Right atrium auricular region (tissue), 2 donors: Measurements from ENCODE around the gene DENND4C. TPM values are rescaled to one million over a fixed set of nuclear protein-coding genes. Genes with fewer than 3 reads are reported as not detected.
"Not testable (repeated sequence)": the region's sequence is repeated elsewhere in the genome, so short reads cannot be mapped to it uniquely, and the experiment has no call there.

Experiments used
- DNase-seq: peaks from one replicate; pipeline ENCODE4 v3.0.0-alpha.2; 2019; ENCODE audit warnings: low spot score
- H3K27ac ChIP-seq, 2 donors: fragments of 200-600 bp; sonication (generic); 1 replicate in 1 of 2; 2 replicates in 1 of 2; pipeline ENCODE4 v1.5.1; 2016 to 2019
- H3K27me3 ChIP-seq, 2 donors: fragments of 200-600 bp; sonication (generic); one replicate each; pipeline versions ENCODE4 v1.5.1 to v1.6.0; 2017 to 2019
- H3K36me3 ChIP-seq: fragments of 200-600 bp; sonication (generic); one replicate; pipeline ENCODE4 v1.5.1; 2016
- H3K4me1 ChIP-seq, 2 donors: fragments of 200-600 bp; sonication (generic); one replicate each; pipeline versions ENCODE4 v1.5.1 to v1.6.0; 2017 to 2019
- H3K4me3 ChIP-seq, 2 donors: fragments of 200-600 bp; sonication (generic); 1 replicate in 1 of 2; 2 replicates in 1 of 2; pipeline ENCODE4 v1.5.1; 2017 to 2019; ENCODE audit warnings: mild to moderate bottlenecking in 1 of 2, moderate library complexity in 1 of 2
- H3K9me3 ChIP-seq, 2 donors: fragments of 200-600 bp; sonication (generic); one replicate each; pipeline ENCODE4 v1.5.1; 2019
- total RNA-seq, 2 donors: library from RNA; depleted of rRNA; stranded (reverse); fragments of >200 nt; gene quantifications; one replicate each; pipeline ENCODE4 v1.1.0, GENCODE V29; 2016
- TF ChIP-seq, protein P1 (sequence below), 2 donors: fragments of 200-600 bp; sonication (generic); IDR thresholded peaks; one replicate each; pipeline ENCODE4 v1.5.1; 2019; ENCODE audit warnings: antibody characterized with exemption in 2 of 2

Gene DENND4C
- total RNA-seq, 2 donors from 2014 or later: 53.7 to 55.4 TPM

DNA sequence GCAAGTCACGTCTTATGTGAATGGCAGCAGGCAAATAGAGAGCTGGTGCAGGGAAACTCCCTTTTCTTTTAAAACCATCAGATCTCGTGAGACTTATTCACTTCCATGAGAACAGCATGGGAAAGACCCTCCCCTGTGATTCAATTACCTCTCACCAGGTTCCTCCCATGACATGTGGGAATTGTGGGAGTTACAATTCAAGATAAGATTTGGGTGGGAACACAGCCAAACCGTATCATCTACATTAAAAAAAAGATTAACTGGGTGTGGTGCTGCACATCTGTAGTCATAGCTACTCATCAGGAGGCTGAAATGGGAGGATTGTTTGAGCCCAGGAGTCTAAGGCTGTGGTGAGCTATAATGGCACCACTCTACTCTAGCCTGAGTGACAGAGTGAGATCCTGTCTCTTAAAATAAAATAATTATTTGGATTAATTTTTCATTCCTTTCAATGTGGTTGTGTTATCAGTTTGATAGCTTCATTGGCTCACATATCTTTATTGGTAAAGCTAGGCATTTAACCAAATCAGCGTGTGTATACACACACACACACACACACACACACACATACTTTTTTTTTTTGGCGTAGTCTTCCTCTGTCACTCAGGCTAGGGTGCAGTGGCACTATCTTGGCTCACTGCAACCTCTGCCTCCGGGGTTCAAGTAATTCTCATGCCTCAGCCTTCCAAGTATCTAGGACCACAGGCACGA is 21.8 kb downstream of the DENND4C start:
- H3K27me3 ChIP-seq: no peaks in the 10 kb centered on the region
- H3K9me3 ChIP-seq: no peaks in the 10 kb centered on the region
- H3K4me3 ChIP-seq: no peak overlapping the region
- H3K4me1 ChIP-seq: peaks cover 0 to 38% of the 10 kb centered on the region in 2 donors
- no peak for DNase-seq
- H3K27ac ChIP-seq: no peak overlapping the region
- H3K36me3 ChIP-seq: peaks cover 6% of the 10 kb centered on the region
- TF ChIP-seq, protein P1, sequence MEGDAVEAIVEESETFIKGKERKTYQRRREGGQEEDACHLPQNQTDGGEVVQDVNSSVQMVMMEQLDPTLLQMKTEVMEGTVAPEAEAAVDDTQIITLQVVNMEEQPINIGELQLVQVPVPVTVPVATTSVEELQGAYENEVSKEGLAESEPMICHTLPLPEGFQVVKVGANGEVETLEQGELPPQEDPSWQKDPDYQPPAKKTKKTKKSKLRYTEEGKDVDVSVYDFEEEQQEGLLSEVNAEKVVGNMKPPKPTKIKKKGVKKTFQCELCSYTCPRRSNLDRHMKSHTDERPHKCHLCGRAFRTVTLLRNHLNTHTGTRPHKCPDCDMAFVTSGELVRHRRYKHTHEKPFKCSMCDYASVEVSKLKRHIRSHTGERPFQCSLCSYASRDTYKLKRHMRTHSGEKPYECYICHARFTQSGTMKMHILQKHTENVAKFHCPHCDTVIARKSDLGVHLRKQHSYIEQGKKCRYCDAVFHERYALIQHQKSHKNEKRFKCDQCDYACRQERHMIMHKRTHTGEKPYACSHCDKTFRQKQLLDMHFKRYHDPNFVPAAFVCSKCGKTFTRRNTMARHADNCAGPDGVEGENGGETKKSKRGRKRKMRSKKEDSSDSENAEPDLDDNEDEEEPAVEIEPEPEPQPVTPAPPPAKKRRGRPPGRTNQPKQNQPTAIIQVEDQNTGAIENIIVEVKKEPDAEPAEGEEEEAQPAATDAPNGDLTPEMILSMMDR (IDR thresholded peaks at IDR 0.05): no peak

DNA sequence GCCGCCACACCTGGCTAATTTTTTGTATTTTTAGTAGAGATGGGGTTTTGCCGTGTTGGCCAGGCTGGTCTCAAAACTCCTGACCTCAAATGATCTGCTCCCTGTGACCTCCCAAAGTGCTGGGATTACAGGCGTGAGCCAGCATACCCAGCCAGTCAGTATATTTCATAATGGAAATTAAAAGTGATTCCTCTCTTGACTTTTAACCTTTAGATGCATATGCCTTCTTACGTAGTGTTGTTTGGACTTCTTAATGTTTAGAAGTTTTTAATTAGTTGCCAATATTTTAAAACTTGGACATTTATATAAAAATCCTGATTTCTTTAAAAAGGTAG is 22.4 kb downstream of the DENND4C start:
- DNase-seq: no peak
- TF ChIP-seq, protein P1 (IDR thresholded peaks at IDR 0.05): no peak
- no peaks in the 10 kb centered on the region for H3K27me3 ChIP-seq
- H3K27ac ChIP-seq: no peak overlapping the region
- no peaks in the 10 kb centered on the region for H3K9me3 ChIP-seq
- H3K36me3 ChIP-seq: peaks cover 6% of the 10 kb centered on the region
- no peak overlapping the region for H3K4me3 ChIP-seq
- H3K4me1 ChIP-seq: peaks cover 0 to 38% of the 10 kb centered on the region in 2 donors

DNA sequence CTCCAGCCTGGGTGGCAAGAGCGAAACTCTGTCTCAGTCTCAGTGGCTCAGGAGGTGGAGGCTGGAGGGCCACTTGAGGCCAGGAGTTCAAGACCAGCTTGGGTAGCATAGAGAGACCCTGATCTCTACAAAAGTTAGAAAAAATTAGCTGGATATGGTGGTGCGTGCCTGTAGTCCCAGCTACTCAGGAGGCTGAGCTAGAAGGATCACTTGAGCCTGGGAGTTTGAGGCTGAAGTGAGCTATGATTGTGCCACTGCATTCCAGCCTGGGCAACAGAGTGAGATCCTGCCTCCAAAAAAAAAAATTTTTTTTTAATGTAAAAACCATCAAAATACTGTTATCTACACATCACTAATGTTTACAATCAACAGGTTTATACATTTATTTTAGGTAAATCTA is 24.6 kb downstream of the DENND4C start:
- no peaks in the 10 kb centered on the region for H3K9me3 ChIP-seq
- no peak overlapping the region for H3K27ac ChIP-seq
- H3K4me3 ChIP-seq: no peak overlapping the region
- peaks cover 0 to 35% of the 10 kb centered on the region in 2 donors for H3K4me1 ChIP-seq
- DNase-seq: no peak
- TF ChIP-seq, protein P1 (IDR thresholded peaks at IDR 0.05): no peak
- no peaks in the 10 kb centered on the region for H3K36me3 ChIP-seq
- H3K27me3 ChIP-seq: no peaks in the 10 kb centered on the region

DNA sequence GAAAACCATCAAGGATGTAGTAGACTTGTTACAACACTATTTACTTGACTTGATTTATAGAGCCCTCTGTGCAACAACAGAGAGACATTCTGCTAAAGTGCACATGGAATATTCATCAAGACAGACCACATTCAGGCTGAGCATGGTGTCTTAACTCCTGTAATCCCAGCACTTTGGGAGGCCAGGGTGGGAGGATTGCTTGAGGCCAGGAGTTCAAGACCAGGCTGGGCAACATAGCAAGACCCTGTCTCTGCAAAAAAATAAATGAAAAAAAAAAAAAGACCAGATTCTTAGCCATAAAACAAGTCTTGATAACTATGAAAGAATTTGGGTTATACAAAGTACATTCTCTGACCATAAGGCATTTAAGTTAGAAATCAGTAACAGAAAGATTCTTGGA is 25.3 kb downstream of the DENND4C start:
- Histone ChIP-seq H3K4me1 (peaks cover 0 to 39% of the 10 kb centered on the region in 2 donors), H3K27ac (no peak overlapping the region), H3K27me3 (no peaks in the 10 kb centered on the region), H3K9me3 (no peaks in the 10 kb centered on the region), H3K4me3 (no peak overlapping the region), H3K36me3 (no peaks in the 10 kb centered on the region)
- TF ChIP-seq, protein P1 (IDR thresholded peaks at IDR 0.05): no peak
- no peak for DNase-seq

DNA sequence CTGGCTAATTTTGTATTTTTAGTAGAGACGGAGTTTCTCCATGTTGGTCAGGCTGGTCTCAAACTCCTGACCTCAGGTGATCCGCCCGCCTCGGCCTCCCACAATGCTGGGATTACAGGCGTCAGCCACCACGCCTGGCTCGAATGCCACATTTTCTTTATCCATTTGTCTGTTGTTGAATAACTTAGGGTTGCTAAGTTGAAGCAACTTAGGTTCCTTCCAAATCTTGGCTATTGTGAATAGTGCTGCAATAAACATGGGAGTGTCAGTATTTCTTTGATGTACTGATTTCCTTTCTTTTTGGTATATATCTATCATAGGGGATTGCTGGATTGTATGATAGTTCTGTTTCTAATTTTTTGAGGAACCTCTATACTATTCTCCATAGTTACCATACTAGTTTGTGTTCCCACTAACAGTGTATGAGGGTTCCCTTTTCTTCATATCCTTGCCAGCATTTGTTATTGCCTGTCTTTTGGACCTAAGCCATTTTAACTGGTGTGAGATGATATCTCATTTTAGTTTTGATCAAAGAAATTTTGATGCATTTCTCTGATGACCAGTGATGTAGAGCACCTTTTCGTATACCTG is 29.3 kb downstream of the DENND4C start:
- H3K9me3 ChIP-seq, DNase-seq, H3K27ac ChIP-seq: not testable (repeated sequence)

DNA sequence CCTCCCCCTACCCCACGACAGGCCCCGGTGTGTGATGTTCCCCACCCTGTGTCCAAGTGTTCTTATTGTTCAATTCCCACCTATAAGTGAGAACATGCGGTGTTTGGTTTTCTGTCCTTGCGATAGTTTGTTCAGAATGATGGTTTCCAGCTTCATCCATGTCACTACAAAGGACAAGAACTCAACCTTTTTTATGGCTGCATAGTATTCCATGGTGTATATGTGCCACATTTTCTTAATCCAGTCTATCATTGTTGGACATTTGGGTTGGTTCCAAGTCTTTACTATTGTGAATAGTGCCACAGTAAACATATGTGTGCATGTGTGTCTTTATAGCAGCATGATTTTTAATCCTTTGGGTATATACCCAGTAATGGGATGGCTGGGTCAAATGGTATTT is 35.1 kb downstream of the DENND4C start:
- not testable (repeated sequence) for H3K27ac ChIP-seq, H3K27me3 ChIP-seq, H3K36me3 ChIP-seq, DNase-seq, H3K4me3 ChIP-seq, H3K9me3 ChIP-seq
- peaks cover 0 to 12% of the 10 kb centered on the region in 2 donors for H3K4me1 ChIP-seq

More for the DNA sequence above, 29.3 kb downstream of the DENND4C start:
- H3K36me3 ChIP-seq, H3K4me3 ChIP-seq, H3K27me3 ChIP-seq, H3K4me1 ChIP-seq: not testable (repeated sequence)

DNA sequence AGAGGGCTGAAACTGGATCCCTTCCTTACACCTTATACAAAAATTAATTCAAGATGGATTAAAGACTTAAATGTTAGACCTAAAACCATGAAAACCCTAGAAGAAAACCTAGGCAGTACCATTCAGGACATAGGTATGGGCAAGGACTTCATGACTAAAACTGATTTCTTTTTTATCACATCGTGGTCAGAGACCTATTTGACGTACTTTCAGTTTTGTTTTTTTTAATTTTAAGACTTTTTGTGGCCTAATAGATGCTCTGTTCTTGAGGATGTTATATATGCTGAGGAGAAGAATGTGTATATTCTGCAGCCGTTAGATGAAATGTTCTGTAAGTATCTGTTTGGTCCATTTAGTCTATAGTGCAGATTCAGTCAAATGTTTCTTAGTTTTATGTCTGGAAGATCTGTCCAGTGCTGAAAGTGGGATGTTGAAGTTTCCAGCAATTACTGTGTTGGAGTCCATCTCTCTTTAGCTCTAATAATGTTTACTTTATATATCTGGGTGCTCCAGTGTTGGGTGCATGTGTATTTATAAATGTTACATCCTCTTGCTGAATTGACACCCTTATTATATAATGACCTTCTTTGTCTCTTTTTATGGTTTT is 36.4 kb downstream of the DENND4C start:
- DNase-seq, H3K4me3 ChIP-seq, H3K36me3 ChIP-seq, H3K27me3 ChIP-seq, H3K27ac ChIP-seq, H3K9me3 ChIP-seq: not testable (repeated sequence)
- H3K4me1 ChIP-seq: peaks cover 0 to 12% of the 10 kb centered on the region in 2 donors
